HG02610 (cell line): Measurements from ENCODE around the gene CCDC97.
"Not testable (repeated sequence)": the region's sequence is repeated elsewhere in the genome, so short reads cannot be mapped to it uniquely, and the experiment has no call there.

Experiments
- ATAC-seq: cut with Tn5 transposase; IDR thresholded peaks from one replicate; pipeline ENCODE4 v1.9.1; 2021; ENCODE audit warnings: mild to moderate bottlenecking, moderate library complexity; ENCODE audit not compliant: unreplicated experiment

Gene CCDC97

DNA sequence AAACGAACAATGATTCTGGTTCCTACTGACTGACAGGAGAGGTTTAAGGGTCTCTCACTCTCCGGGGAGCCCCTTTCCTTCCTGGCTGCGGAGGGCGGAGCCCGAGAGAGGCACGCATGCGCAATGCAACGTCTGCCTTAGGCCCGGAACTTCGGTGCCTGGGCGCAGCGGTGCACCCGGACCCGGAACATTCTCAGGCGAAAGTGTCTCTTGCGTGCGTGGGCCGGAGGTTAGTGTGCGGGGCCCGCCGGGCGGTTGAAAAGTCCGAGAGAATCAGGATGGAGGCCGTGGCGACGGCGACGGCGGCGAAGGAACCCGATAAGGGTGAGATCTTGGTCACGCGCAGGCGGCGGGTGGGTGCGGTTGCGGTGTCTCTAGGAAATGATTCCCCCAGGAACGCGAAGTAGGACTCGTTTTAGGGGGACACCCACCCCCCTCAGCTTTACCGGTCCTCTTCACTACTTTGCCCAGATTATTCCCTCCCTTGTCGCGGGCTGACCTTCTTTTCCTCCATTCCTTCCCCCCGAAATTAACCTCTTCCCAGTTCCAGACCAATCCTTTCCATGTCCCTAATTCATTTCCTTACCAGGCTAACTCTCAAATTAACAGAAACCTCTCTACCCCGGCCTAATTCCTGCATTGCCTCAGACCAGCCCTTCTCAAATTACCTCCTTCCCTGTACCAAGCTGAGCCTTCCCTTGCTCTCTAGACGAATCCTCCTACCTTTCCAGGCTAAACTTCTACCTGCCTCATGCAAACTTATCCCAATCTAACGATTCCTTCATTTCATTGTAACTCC is at the start of gene CCDC97:
TSS of gene CCDC97 (plus strand) at position 140 of the 799 bp plus-strand sequence. CDS start at position 279, 139 bp downstream.
- peak; percentile 63 for ATAC-seq

DNA sequence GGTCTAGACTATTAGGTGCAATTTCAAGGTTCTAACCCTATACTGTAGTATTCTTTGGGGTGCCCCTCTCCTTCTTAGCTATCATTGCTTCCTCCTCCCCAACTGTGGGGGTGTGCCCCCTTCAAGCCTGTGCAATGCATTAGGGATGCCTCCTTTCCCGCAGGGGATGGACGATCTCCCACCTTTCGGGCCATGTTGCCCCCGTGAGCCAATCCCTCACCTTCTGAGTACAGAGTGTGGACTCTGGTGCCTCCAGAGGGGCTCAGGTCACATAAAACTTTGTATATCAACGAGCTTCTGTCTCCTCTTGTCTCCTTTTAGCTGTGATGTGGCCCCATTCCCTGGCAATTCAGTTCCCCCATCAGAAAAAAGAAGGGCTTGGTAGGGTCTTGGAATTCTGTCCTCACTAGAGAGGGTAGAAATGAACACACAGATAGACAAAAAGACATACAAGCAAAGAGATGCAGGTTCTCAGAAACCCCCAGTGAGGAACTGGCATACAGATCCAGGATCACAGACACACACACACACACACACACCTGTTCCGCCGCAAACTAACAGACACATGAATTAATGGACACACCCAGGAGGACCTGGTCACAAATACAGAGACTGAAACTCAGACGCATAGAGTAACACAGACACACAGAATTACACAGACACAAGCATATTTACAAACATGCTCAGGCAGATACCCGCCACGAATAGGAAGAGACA is 48.3 kb upstream of the CCDC97 start:
- no peak for ATAC-seq

DNA sequence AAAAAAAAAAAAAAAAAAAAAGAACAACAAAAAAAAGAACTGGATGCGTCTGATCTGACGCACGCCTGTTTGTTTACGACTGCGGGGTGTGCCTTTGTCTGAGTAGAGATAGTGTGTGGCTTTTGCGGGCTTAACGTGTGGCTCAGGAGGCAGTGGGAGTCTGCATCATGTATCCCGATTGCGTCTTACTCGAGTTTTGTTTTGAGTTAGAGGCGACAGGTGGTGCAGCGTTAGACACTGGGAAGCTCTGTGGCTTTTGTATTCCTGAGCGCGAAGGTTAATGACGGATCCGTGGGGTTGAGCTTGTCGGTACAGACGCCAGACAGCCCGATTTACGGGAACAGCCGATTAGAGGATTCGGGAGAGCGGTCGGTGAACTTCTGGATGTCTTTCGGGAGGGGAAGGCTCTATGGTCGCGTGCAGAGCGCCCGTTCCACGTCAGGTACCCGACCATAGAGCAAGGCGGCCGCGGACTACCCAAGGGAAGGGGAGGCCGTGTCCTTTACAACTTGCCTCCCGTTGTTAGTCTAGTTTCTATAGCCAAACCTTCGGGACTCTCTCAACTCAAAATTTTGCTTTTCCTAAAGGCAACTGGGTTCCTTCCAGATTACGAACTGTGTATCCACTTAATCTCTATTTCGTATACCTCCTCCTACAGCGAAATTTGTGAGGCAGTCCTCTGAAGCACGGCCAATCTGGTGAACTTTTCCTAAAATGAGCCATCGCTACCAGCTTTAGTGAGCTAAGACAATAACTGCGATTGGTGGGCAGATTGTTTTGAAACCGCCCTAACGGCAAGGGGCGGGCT is 46.7 kb upstream of the CCDC97 start:
- peak; percentile 9 for ATAC-seq

DNA sequence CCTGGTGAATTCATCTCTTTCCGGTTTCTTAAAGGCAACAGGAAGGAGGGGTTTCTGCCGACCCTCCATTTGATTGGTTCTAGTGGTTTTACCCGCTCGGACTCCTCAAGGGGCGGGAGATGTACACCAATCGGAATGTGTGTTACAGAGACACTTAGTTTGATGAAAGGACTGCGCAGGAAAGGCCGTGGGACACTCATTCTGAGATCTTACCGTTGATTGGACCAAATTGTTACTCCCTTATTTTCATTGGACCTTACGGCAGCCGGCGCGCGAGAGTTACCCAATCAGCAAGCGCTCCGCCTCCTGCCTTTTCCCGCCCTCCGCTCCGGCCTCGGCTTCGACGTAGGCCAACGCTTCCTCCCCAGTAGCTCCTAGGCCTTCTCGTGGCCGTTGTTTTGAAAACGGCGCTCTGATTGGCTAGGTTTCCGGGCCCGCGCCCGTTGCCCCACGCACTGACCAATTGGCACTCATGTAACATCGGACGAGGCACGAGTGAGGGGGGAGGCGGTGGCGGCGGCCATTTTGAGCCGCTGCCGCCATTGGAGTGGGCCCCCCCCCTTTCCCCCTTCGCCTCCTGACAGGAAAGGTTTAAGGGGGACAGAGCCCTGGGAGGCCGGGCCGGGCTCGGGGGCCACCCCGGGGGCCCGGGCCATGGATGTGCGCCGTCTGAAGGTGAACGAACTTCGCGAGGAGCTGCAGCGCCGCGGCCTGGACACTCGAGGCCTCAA is 46.0 kb upstream of the CCDC97 start, which contains the start of gene HNRNPUL1:
TSS of gene HNRNPUL1 (plus strand) at position 523 of the 731 bp plus-strand sequence. CDS start at position 655, 132 bp downstream.
- ATAC-seq: peak; percentile 63

DNA sequence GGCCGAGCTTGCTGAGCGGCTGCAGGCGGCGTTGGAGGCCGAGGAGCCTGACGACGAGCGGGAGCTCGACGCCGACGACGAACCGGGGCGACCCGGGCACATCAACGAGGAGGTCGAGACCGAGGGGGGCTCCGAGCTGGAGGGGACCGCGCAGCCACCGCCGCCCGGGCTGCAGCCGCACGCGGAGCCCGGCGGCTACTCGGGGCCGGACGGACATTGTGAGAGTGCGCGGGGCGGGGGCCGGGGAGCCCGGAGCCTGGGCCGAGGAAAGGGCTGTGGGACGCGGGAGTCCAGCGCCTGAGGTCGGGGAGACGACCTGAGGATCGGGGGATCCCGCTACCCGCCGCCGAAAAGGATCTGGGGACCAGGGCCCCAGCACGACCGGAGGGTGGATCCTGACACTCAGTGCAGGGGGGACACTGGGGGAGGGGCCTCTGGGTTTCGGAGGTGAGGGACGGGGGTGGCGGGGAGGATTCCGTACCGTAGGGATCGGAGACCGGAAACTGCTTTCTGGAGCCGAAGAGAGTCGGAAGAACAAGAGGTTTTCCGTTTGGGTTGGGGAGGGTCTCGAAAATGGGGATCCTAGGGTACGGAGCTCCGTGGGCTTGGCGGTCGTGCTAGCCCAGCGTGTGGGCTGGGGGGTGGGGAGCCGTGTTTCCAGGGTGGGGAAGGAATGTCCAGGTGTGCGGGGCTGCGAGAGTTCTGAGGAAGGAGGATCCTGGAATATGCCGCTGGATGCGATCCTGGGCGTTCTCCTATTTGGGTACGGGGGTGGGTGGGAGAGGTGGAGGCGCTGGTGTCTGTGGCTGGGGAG is 45.2 kb upstream of the CCDC97 start:
- ATAC-seq: no peak

DNA sequence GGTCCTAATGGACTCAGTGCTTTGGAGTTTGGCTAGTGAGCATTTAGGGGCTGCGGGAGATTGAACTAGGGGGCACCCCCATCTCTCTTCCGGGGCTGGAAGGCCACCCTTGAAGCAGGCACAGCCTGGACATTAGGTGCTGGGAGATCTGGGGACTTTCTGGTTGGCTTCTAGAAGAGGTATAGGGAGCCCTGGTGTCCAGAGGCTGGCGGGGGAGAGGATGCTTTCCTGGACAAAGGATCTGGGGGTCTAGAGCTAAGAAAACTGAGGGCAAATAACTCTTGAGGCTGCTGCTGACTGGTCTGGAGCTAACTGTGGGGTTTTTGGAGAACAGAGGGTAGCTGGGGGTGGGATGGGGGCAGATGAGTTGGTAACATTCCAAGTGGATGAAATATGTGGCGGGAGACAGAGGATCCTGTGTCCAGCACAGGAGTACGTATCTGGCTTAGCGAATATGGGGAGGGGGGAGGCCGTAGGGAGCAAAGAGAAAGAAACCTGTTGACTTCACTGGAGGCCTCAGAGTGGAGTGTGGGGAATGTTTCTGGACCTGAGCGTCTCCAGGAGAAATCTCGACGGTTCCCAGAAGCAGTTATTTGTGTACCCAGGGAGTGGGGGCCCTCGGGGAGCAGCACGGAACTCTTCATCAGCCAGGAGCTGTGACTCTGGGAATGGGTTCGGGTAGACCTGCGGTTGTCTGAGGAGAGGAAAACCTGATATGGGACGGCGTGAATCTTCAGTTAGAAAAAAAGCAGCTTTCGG is 44.4 kb upstream of the CCDC97 start:
- ATAC-seq: no peak

DNA sequence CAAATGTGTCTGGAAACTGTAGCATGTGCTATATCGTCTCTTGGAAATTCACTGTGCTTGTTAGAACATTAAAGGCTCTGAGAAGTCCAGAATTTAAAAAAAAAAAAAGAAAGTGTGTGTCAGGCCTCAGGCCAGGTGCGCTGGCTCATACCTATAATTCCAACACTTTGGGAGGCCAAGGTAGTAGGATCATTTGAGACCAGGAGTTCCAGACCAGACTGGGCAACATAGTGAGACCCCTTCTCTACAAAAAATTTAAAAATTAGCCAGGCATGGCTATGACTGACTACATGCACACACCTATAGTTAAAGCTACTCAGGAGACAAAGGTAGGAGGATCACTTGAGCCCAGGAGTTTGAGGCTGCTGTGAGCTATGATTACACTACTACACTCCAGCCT is 40.9 kb upstream of the CCDC97 start:
- ATAC-seq: no peak

DNA sequence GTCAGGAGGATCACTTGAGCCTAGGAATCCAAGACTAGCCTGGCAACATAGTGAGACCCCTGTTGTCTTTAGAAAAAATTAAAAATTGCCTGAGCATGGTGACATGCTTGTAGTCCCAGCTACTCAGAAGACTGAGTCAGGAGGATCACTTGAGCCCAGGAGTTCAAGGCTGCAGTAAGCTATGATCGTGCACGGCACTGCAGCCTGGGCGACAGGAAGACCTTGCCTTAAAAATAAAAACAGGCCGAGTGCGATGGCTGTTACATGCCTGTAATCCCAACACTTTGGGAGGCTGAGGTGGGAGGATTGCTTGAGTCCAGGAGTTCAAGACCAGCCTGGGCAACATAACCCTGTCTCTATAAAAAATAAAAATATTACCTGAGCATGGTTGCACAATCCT is 40.4 kb upstream of the CCDC97 start:
- ATAC-seq: no peak

DNA sequence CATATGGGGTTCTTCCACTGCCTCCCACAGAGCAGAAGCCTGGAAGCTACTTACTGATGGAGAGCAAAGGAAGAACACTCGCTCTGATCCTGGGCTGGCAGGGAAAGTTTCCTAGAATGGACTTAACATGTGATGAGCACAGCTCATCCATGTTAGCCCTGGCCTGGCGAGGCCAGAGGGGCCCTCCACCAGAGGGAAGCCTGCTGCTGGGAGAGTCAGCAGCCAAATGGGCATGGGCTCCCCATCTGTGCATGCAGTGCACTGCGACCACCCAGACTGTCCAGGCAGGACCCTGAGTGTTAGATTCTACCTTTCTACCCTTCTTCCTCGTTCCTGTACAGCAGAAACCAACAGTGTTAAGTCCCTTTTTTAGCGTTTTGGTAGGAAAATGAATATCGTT is 36.9 kb upstream of the CCDC97 start:
- ATAC-seq: no peak

DNA sequence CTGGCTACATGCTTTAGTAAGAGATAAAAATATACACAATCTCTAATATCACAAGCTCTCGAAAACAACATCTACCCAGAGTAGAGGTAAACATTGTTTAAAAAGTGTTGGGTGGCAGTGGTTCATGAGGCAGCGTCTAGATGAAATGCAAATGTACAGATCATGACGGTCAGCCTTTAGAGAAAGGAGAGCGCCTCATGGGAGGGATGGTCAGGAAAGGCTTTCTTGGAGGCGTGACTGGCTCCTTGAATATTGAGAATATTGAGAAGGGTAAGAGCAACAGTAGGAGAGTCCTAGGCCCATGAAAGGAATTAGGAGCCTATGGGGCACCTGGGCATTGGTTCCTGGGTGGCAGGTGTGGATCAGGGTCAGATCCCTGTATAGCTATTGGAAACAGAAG is 35.2 kb upstream of the CCDC97 start:
- no peak for ATAC-seq

DNA sequence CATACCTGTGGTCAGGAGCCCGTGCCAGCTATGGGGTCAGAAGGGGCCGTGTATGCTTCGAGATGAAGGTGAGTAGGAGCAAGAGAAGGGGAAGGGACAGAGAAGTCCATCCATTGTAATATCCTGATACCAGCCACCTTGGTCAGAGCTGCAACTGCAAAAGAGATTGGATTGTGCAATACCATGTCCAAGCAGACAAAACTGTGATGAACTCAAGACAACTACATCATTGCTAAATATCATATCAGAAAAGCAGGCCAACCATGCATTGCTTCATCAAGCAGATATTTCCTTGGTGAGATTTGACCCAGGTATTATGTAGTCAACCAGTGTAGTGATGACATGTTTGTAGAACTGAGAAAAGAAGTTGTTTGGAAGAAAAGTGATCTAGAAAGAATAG is 33.7 kb upstream of the CCDC97 start:
- no peak for ATAC-seq

DNA sequence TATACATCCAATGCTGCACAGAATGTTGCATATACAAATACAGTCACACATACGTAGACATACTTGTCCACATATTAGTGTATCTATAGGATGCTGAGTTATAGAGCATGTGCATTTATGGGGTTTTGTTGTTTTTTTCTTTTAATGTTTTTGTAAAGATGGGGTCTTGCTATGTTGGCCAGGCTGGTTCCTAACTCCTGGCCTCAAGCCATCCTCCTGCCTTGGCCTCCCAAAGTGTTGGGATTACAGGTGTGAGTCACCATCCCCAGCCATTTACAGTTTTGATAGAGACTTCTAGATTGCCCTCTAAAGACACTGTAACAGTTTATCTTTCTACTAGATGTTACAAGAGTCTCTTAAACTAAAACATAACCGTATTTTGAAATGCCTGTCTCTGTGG is 31.5 kb upstream of the CCDC97 start:
- no peak for ATAC-seq

DNA sequence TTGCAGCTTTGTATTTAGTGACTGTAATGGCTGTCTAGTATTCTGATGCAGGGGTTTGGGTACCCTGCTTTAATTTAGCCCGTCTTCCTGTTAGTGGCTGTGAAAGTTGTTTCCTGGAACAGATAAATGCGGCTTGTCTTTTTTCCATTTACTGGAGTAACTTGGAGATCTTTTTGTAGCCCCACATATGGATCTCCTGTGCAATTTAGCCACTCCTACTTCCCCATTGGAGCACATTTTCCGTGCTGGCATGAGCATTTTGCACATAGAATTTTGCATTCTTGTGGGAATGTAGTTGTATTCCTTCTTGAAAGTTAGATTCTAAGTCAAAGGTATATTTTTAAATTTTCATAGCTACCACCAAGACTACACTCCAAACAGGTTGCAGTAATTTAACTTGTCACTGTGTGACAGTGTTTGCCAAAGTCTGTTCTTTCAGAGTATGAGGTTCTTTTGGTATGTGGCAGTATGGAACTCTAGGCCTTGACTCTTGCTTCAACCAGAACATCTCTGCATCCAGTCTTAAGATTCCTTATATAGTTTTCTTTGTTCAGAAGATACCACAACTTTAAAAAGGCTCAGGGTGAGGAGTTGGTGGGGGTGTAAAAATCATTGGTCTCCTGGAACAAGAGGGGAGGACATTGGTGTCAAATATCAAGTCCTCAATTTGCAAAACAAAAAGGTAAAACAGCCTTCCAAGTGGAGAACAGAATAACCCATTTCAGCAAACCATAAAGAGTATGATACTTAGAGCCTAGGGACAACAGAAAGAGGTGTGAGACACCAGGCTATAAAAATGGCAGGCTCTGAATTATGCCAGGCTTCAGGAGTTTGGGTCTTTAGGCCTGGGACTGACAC is 21.1 kb upstream of the CCDC97 start:
- ATAC-seq: no peak

DNA sequence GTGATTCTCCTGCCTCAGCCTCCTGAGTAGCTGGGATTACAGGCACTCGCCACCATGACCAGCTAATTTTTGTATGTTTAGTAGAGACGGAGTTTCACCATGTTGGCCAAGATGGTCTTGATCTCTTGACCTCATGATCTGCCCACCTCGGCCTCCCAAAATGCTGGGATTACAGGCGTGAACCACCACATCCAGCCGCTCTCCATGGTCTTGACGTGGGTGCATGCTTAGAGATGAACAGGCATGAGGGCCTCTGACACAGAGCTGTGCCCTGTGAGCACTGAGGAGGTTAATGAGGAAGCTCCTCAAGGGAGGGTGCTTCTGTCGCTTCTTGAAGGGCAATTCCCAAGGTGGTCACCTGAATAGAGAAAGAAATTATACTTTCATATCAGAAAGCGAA is 20.2 kb upstream of the CCDC97 start:
- not testable (repeated sequence) for ATAC-seq

DNA sequence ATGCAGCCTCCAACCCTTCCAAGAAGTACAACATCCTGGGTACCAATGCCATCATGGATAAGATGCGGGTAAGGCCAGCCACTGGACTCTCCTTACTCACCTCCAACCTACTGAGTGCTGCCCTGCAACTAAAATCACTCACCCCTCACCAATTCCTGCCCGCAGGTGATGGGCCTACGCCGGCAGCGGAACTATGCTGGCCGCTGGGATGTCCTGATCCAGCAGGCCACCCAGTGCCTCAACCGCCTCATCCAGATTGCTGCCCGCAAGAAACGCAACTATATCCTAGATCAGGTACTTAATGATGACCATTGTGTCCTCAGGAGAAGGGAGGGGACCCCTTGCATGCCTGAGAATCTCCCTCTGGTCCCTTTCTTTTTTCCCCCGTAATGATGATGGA is 15.6 kb upstream of the CCDC97 start:
- no peak for ATAC-seq

DNA sequence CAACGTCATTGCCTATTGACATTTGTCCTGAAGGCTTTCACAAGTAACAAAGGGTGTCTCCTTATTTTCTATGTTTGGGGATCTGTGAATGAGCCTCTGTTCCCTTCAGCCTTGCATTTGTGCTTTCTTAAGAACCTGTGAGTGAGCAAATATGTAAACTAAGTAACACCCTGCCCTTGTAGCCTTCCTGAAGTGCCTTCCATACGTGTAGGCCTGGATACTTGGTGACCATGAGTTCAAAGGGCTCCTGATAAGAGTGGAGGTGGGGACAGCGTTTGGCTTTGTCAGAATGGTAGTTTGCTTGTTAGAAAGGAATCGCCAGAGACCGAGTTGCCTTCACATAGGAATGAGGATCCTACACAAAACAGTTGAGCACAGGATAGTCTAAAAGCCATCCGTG is 14.5 kb upstream of the CCDC97 start:
- no peak for ATAC-seq

DNA sequence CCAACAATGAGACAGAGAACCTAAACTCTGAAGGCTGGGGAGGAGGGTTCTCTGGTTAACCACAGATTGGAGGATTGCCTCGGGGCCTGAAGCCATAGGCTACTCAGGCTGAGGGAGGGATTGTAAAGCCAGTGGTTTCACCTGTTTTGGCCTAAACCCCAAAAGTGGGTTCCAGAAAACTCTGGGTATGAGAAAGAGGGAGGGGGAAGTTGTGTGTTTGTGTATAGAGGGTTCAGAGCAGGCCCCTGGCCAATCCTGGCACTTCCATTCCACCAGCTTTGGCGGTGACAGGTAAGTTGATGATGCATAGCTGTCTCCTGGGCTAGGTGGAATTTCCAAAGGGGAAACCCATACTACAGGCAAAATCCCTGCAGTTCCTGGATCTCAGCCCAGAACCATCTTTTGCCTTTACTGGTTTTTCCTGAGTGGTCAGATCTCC is 13.5 kb upstream of the CCDC97 start:
- ATAC-seq: no peak
